Gastrocnemius medialis (tissue), 4 donors: ENCODE measurements around the gene GYPC.
"Not testable (repeated sequence)": the region's sequence is repeated elsewhere in the genome, so short reads cannot be mapped to it uniquely, and the experiment has no call there.

Source experiments
- POLR2A ChIP-seq, 2 donors: fragments of 450-650 bp; IDR thresholded peaks; one replicate each; pipeline ENCODE4 v1.6.1; 2017; ENCODE audit warnings: antibody characterized with exemption in 2 of 2, mild to moderate bottlenecking in 2 of 2, moderate library complexity in 2 of 2
- TF ChIP-seq, protein P1 (sequence below), 5 experiments: fragments of 450-650 bp in 3 of 5; fragments of 200-600 bp in 2 of 5; sonication (generic) in 2 of 5; IDR thresholded peaks in 4 of 5; conservative IDR thresholded peaks in 1 of 5; 1 replicate in 4 of 5; 2 replicates in 1 of 5; pipeline ENCODE4 v1.5.1; 2016 to 2019; ENCODE audit warnings: antibody characterized with exemption in 5 of 5, mild to moderate bottlenecking in 3 of 5, moderate library complexity in 3 of 5

GRCh38 chr2:126688594-126688993 lies 32.6 kb downstream of the GYPC start:
- TF ChIP-seq, protein P1, sequence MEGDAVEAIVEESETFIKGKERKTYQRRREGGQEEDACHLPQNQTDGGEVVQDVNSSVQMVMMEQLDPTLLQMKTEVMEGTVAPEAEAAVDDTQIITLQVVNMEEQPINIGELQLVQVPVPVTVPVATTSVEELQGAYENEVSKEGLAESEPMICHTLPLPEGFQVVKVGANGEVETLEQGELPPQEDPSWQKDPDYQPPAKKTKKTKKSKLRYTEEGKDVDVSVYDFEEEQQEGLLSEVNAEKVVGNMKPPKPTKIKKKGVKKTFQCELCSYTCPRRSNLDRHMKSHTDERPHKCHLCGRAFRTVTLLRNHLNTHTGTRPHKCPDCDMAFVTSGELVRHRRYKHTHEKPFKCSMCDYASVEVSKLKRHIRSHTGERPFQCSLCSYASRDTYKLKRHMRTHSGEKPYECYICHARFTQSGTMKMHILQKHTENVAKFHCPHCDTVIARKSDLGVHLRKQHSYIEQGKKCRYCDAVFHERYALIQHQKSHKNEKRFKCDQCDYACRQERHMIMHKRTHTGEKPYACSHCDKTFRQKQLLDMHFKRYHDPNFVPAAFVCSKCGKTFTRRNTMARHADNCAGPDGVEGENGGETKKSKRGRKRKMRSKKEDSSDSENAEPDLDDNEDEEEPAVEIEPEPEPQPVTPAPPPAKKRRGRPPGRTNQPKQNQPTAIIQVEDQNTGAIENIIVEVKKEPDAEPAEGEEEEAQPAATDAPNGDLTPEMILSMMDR (IDR thresholded peaks at IDR 0.05 in 4 of 5, conservative IDR thresholded peaks at IDR 0.05 in 1 of 5) = not testable (repeated sequence)
- TF ChIP-seq POLR2A (IDR thresholded peaks at IDR 0.05) = not testable (repeated sequence)
